CD4-positive, alpha-beta T cell treated with Interleukin-10 for 1 hour (primary cell): ENCODE measurements around the gene NDUFS8.

Experiments used
- DNase-seq: peaks from one replicate; pipeline ENCODE4 v3.0.0-alpha.2; 2020

NDUFS8 gene

GRCh38 chr11:68052137-68052873, 21.8 kb downstream of the NDUFS8 start:
- no peak for DNase-seq

- no peak for DNase-seq
Observed at GRCh38 chr11:68053117-68053516, 22.6 kb downstream of the NDUFS8 start.

GRCh38 chr11:68053981-68054812, 23.7 kb downstream of the NDUFS8 start:
- DNase-seq, result no peak

DNA sequence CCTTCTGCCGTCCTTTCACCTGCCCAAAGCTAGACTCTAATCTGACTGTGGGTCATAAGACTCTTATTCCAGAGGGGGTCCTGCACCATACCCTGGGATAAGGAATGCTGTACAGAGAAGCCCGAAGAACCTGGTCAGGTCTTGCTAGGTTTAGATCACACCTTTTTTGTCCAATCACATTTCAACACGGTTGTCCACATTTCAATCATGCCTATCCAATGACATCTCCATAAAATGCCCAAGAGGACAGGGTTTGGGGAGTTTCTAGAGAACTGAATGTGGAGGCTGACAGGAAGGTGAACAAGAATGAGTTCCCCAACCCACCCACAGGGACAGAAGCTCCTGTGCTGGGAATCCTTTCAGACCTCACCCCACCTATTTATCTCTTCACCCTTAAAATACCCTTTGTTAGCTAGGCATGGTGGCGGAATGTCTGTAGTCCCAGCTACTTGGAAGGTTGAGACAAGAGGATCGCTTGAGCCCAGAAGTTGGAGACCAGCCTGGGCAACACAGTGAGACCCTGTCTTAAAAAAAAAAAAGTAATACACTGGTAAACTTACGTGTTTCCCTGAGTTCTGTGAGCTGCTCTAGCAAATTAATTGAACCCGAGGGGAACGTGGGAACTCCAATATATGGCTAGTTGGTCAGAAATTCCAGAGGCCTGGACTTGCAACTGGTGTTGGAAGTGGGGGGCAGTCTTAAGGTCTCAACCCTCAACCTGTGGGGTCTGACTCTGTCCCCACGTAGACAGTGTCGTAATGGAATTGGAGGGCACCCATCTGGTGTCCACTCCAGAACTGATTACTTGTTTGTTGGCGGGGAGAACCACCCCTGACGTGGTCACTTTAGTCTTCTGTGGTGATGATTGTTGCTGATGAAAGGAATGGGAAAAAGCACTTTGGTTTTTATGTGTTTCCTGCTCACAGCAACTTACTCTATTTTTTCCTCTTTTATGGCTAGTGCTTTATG, 26.1 kb downstream of the NDUFS8 start:
- no peak for DNase-seq

- DNase-seq, result no peak
Observed at GRCh38 chr11:68057807-68058206, 27.3 kb downstream of the NDUFS8 start.

- DNase-seq, result no peak
Observed at GRCh38 chr11:68061508-68061907, 31.0 kb downstream of the NDUFS8 start.

DNA sequence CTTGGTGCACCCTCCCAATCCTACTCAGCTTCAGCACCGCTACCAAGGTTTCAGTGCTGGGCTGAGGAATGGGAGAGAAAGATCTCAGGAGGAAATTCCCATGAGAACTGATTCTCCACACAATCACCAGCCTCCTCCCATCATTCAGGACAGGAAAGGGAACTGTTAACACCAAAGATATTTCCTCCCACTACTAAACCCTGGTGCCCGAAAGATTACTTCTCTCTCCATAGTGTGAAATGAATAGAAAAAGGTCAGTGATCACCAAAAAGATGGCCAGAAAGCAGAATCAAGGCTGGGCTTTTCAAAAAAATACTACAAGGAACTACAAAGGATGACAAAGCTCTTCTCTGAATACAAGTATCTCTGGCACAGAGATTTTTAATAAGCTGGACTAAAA, 34.4 kb downstream of the NDUFS8 start:
- DNase-seq, result no peak

DNA sequence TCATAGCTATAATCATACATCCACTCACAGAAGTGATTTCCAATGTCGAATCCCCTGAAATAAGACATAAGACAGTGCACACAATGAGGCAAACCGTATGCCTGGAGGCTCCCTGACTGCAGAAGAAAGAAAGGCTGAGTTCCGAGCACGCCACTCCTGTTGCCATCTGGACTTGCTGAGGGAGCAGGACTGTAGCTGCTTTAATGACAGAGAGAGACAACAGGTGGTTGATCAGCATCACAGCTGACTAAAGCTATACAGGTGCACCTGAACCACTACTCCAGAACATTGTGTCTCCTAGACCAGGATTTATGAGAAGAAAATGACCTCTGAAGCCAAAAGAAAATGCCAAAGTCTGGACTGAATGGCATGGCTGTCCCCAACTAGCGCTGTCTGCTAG, 35.4 kb downstream of the NDUFS8 start:
- no peak for DNase-seq

GRCh38 chr11:68066742-68067141, 36.3 kb downstream of the NDUFS8 start:
- DNase-seq, result no peak

GRCh38 chr11:68067991-68068390, 37.5 kb downstream of the NDUFS8 start:
- no peak for DNase-seq

DNA sequence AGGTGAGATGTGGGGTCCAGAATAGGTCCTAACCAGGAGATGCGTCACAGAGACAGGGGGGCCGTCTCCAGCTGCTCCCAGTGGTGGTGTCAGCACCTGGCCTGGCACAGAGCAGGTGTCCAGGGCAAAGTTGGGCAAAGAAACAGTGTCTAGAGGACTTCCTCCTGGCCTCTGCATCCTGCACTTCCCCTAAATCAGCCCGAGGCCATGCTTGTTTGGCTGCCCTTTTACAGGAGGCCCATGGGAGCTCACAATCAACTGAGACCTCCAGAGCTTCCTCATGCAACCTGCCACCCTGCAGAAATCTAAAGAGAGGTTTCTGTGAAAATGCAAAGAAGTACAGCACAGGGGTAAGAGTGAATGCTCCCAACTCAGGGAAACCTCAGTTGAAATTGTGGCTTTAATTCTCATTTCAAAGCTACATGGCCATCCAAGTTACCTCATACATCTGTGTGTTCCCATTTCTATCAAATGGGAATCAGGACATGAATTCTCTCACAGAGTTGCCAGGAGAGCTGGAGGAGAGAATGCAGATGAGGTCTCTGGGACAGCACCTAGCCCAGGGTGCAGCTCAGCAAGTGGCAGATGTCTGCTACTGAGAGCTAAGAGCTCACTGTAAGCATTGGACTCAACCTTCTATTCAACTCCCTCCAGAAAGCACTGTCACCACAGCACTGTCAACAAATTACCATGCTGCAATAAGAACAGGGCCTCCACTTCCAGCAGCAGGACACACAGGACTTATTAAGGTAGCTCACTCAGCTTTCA, 41.0 kb downstream of the NDUFS8 start:
- no peak for DNase-seq

GRCh38 chr11:68074584-68075352, 44.3 kb downstream of the NDUFS8 start:
- no peak for DNase-seq

GRCh38 chr11:68076371-68077042, 46.0 kb downstream of the NDUFS8 start:
- no peak for DNase-seq

DNA sequence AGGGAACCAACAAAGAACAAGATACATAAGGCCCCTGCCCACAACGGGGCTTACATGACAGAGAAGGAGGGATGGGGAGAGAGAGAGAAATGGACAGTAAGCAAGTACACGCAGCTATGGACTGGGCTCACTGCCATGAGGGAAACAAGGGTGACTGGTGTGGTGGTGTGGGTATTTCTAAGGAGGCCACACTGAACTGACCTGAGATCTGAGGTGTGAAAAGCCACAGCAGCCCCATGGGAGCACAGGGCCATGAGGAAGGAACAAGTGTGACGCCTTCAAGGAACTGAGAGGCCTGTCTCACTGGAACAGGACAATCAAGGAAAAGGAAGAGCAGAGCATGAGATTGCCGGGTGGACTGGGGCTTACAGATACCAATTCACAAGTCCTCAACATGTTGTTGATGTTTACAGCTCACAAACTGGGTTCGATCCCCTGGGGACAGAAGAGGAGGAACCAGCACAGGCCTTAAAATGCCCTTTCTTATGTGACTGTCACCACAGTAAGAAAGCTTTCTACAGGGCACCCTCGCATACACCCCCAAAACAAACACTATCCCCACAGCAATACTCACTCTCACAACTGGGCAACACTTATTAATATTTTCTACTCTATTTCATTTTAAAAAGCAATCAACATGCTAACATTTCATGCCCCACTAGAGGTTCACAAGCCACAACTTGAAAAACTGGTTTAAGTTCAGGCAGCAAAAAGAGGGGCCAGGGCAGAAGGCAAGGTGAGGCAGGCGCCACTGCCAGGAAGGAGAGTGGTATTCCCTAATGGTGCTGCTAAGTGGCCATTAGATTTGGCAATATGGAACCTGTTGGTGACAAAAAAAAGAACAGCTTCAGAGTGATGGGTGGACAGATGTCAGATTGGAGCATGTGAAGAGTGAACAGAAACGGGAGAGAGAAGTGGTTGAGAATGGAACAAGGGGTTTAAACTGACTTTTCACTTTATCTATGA, 47.4 kb downstream of the NDUFS8 start:
- DNase-seq, result no peak

DNA sequence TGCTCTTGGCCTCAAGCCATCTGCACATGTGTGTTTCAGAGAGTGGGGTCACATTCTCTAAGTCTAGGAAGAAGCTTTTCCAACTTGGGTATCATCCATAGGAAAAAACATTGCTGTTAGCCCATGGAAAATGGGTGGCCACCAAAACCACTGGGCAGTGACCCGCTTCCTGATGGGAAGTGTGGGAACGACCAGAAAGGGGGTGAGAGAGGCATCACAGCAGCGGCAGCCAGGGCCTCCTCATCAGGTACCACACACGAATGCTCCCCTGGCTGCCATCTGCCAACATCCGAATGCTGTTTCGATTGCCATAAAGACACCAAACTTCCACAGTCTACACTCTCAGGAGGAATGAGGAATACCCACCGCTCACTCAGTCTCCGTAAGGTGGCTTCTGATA, 50.4 kb downstream of the NDUFS8 start:
- DNase-seq, result no peak

DNA sequence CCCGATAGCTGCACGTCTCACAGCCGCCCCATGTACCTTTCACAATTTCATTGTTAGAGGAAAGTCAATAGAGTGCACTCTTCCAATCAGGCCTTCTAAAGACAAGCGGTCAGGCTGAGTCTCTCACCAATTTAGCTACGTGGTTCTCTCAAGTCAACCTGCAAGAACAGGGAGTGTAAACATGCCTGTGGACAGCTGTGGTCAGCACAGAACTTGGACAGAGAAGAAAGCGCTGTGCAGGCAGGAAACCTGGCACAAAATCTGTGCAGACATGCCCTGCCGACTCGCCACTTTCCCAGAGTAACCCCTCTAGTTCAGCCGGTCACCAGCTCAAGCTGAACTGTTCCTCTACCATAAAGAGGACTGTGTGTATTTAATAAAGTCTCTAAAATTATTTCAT, 51.2 kb downstream of the NDUFS8 start:
- DNase-seq, result no peak

DNA sequence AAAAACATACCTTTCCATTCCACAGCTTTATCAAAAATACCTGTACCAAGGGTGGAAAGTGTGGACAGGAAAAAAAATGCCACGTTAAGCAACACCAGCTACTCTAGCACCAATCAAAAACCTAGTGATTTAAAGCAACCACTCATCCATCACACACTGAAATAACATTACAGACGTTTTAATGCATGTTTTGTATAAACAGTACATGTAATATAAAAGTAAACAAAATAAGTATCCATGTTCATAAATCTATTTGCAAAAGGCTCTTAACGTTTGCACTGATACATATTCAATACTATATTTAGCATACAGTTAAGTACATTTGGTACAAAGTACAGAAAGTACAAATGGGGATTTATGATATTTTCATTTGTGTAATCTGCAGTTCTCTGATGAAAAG, 52.0 kb downstream of the NDUFS8 start:
- no peak for DNase-seq

GRCh38 chr11:68083517-68083916, 53.0 kb downstream of the NDUFS8 start:
- DNase-seq, result no peak
